ENCODE data around the gene LRP3. TPM values are rescaled to one million over a fixed set of nuclear protein-coding genes. Genes with fewer than 3 reads are reported as not detected.

The LRP3 gene
- total and polyA plus RNA-seq, 12 donors: 8.5 to 23.6 (median 15.9) TPM

GRCh38 chr19:33203529-33203928 is 9.4 kb downstream of the LRP3 start:
- no peaks in the 10 kb centered on the region for H3K27me3 ChIP-seq
- peaks cover 0 to 51% (median 6%) of the 10 kb centered on the region in 9 donors for H3K36me3 ChIP-seq
- no peak for TF ChIP-seq CTCF (IDR thresholded peaks at IDR 0.05)
- H3K9me3 ChIP-seq: no peaks in the 10 kb centered on the region
- DNase-seq (no peak), ATAC-seq (no peak)
- H3K4me1 ChIP-seq: peaks cover 0 to 7% (median 0%) of the 10 kb centered on the region in 9 donors
- no peak overlapping the region for H3K27ac ChIP-seq
- 73 to 74% methylated on average over 6 of the region's 6 CpGs for WGBS, 2 donors
- H3K4me3 ChIP-seq: no peak overlapping the region
- intact Hi-C loops (cut with DNase I): no loop called here

GRCh38 chr19:33204136-33204973 is 10.2 kb downstream of the LRP3 start:
- H3K4me3 ChIP-seq: no peak overlapping the region
- H3K27ac ChIP-seq: no peak overlapping the region
- intact Hi-C loops (cut with DNase I): no loop called here
- H3K9me3 ChIP-seq: no peaks in the 10 kb centered on the region
- H3K36me3 ChIP-seq: peaks cover 0 to 46% (median 6%) of the 10 kb centered on the region in 9 donors
- H3K4me1 ChIP-seq: peaks cover 0 to 7% (median 0%) of the 10 kb centered on the region in 9 donors
- ATAC-seq: no peak
- no peak for TF ChIP-seq CTCF (IDR thresholded peaks at IDR 0.05)
- no peaks in the 10 kb centered on the region for H3K27me3 ChIP-seq
- 90 to 92% methylated on average over 32 of the region's 32 CpGs for WGBS, 2 donors
- no peak for DNase-seq

GRCh38 chr19:33205110-33205509 is 11.0 kb downstream of the LRP3 start:
- ATAC-seq (no peak), DNase-seq (no peak)
- no peaks in the 10 kb centered on the region for H3K9me3 ChIP-seq
- H3K27ac ChIP-seq: no peak overlapping the region
- TF ChIP-seq CTCF (IDR thresholded peaks at IDR 0.05): no peak
- WGBS, 2 donors: 92 to 93% methylated on average over 27 of the region's 27 CpGs
- H3K27me3 ChIP-seq: no peaks in the 10 kb centered on the region
- H3K36me3 ChIP-seq: peaks cover 0 to 43% (median 6%) of the 10 kb centered on the region in 9 donors
- intact Hi-C loops (cut with DNase I): no loop called here
- H3K4me1 ChIP-seq: peaks cover 0 to 7% (median 0%) of the 10 kb centered on the region in 9 donors
- no peak overlapping the region for H3K4me3 ChIP-seq

- H3K36me3 ChIP-seq: peaks cover 0 to 43% (median 6%) of the 10 kb centered on the region in 9 donors
- no peak overlapping the region for H3K4me3 ChIP-seq
- ATAC-seq (no peak), DNase-seq (no peak)
- no peak overlapping the region for H3K27ac ChIP-seq
- peaks cover 0 to 7% (median 0%) of the 10 kb centered on the region in 9 donors for H3K4me1 ChIP-seq
- no peaks in the 10 kb centered on the region for H3K27me3 ChIP-seq
- no peaks in the 10 kb centered on the region for H3K9me3 ChIP-seq
- WGBS, 2 donors: 95 to 96% methylated on average over 64 of the region's 64 CpGs
- intact Hi-C loops (cut with DNase I): loop anchor here in 1 of 10 donors (2.0 kb wide), 1 partner anchor 67 kb away; no protein-coding TSS in a partner anchor
- TF ChIP-seq CTCF (IDR thresholded peaks at IDR 0.05): no peak
Observed at GRCh38 chr19:33205531-33206260, 11.6 kb downstream of the LRP3 start.

Data from heart right ventricle (tissue), 16 donors.